CD1c-positive myeloid dendritic cell (primary cell): Measurements from ENCODE around the gene GRM8.
"Not testable (repeated sequence)": the region's sequence is repeated elsewhere in the genome, so short reads cannot be mapped to it uniquely, and the experiment has no call there.

Experiments used
- DNase-seq: peaks from one replicate; pipeline ENCODE4 v3.0.0-alpha.2; 2016; ENCODE audit errors: extremely low spot score

Gene GRM8

DNA sequence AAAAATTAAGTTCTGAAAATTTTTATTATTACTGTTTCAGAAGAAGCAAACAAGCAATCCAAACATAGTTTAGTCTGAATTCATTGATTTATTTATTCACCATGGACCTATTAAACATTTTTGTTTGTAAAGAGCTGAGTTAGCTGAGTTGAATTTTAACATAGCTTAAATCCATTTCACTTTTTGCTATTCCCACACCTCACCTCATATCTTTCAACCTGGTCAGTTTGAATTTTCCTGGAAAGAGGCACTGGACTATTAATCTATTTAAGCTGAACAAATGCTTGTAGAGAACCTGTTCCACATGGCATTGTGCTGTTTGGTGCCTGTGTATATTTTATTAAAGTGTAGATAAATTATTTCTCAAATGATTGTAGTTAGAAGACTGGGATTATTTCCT is 344.2 kb downstream of the GRM8 start:
- not testable (repeated sequence) for DNase-seq

DNA sequence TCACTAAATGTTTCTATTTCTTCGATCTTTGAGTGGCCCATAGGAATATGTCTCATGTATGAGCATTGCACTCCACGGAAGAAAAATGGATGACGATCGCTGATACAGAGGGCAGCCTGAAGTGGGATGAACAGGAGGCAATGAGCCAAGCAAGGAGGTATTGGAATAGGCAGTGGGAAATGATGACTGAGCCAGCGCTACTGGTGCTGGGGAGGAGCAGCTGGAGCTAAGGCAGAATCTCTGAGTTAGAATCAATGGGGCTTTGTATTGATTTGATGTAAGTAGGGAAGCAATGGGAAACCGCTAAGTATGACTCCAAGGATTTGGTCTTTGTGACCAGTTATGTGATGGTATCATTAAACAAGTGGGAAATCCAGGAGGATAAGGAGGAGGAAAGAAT is 345.1 kb downstream of the GRM8 start:
- not testable (repeated sequence) for DNase-seq

GRCh38 chr7:126905255-126905654 is 347.5 kb downstream of the GRM8 start:
- DNase-seq, result not testable (repeated sequence)

- DNase-seq, result not testable (repeated sequence)
Observed at GRCh38 chr7:126901041-126901765, 351.5 kb downstream of the GRM8 start.

DNA sequence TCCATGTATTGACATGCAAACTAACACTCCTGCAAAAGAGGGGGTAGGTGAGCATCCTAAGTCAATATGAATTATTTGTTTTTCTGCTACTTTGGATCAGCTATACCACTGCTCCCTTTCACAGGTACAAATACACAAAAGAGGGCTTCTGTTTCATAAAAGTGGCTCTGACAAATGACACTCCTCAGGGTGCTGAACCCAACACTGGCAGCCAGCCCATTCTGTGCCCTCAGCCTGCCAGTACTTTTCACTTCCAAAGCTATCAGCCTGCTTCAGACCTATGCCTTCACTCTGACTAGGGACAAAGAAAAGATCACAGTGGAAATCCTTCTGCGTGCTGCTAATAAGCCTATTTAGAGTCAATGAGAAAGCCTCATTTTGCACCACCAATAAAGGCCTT is 364.8 kb downstream of the GRM8 start:
- not testable (repeated sequence) for DNase-seq

- not testable (repeated sequence) for DNase-seq
Observed at GRCh38 chr7:126887560-126887959, 365.2 kb downstream of the GRM8 start.

DNA sequence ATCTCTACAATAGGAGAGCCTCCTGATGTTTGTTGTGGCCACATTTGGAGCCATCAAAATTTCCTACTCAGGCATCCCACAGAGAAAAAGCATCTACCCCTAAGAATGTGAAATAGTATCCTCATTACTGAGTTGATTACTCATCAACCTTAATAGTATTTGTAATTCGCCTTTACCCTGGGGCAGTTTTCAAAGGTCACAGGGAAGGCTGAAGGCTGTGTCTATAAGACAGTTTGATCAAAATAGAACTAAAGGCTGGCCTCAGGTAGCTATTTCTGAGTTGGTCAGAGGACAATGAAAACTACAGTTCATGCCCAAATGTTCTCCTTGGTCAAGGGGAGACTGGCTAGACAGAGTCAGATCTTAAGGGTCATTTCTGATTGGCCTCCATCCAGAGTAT is 370.0 kb downstream of the GRM8 start:
- not testable (repeated sequence) for DNase-seq

DNA sequence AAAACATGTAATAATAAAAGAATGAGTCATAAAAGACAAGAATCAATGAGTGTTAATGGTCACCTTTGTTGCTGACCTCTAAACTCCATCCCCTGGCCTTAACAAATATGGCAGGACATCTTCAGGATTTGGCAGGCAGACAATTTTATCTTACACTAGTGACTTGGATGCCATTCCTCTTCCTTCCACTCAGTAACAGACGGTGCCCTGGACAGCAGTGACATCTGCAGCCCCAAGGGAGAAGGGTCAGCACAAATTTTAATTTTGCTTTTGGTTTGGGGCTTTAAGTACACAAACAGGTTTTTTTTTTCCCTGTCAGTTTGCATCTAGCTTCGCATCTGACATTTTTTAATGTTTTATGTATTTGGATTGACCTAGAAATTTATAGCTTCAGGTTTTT is 370.8 kb downstream of the GRM8 start:
- DNase-seq, result not testable (repeated sequence)

- DNase-seq, result no peak
Observed at GRCh38 chr7:126881315-126881714, 371.4 kb downstream of the GRM8 start.

DNA sequence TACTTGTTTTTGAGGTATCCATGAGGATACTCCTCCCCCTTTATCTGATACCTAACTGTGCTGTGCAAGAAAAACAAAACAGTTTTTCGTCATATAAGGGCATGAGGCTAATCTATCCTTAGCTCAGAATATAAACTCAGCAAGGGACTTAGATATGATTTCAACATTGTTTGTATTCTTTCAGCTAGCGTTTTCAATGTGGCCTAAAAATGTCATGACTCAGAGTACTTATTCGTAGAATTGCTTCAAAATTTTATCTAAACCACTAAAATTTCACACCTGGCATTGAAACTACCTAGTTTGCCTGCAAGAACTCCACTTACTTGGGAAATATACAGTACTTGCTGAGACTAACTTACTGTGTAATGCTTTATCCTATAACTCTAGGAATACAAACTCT is 376.2 kb downstream of the GRM8 start:
- not testable (repeated sequence) for DNase-seq

DNA sequence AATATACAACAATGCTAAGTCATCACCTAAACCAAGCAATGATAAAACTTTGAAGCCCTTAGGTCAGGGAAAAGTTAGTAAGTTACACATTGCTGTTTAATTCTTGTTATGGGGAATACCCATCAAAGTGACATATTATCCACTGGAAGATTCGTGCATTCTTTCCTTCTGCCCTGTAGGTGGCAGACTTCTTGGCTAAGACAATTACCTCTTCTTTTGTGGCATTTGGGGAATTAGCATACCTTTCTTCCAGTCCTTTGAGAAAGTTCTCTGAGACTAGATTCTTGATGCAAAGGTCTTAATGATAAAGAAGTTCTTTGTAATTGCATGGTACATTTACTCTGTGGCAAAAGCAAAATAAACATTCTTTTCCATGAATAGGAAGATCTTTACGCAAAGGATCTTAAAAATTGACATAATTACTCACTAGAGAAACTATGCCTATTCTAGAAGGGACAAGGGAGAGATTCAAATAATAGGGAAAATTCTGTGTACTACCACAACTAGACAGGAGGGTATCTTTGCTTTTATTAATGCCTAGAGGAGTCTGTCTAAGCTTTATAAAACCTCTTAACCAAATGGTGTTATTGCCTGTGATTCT is 395.9 kb downstream of the GRM8 start:
- DNase-seq, result no peak

DNA sequence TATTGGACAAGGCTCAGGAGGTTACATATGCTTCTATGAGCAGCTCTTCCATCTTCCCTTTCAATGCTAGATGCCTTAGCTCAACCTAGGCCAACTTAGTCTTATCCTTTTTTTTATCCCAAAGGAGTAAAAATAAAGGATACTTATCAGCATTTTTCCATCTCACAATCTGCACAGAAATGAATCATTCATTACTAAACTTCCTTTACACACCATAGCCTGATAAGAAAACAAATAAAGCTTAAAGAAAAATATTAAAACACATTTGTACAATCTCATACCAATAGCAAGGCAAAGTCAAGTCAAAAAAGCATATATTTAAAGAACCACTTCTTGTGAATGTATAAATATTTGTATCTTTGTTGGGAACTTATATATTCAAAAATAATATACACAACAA is 407.4 kb downstream of the GRM8 start:
- DNase-seq, result no peak

DNA sequence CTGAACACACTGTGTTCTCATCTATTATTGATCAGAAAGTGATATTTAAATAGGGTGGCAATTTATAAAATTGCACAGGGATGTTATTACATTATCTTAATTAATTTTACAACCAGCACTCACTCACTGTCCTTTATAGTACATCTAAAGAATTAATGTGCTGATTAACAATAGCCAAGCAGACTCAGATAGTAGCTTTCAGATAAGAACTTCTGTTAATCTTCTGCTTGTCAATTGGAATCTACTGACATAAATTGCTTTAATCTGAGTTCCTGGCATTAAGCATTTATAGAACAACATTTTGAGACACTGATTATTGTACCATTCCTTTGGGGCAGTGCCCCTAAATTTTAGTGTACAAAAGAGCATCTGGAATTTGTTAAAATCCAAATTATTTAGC is 408.9 kb downstream of the GRM8 start:
- DNase-seq, result no peak

GRCh38 chr7:126843336-126843735 is 409.4 kb downstream of the GRM8 start:
- no peak for DNase-seq

DNA sequence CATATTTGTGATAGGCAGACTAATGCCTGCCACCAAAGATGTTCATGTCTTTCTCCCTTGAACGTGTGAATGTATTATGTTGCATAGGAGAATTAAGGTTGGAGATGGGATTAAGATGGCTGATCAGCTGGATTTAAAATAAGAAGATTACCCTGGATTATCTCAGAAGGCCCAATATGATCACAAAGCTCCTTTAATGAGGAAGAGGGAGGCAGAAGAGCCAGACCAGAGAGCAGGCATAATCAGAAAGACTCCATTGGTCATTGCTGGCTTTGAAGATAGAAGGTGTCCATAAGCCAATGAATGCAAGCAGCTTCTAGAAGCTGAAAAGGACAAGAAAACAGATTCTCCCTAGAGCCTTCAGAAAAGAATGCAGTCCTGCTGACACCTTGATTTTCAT is 410.3 kb downstream of the GRM8 start:
- DNase-seq, result no peak

GRCh38 chr7:126840869-126841268 is 411.9 kb downstream of the GRM8 start:
- no peak for DNase-seq

DNA sequence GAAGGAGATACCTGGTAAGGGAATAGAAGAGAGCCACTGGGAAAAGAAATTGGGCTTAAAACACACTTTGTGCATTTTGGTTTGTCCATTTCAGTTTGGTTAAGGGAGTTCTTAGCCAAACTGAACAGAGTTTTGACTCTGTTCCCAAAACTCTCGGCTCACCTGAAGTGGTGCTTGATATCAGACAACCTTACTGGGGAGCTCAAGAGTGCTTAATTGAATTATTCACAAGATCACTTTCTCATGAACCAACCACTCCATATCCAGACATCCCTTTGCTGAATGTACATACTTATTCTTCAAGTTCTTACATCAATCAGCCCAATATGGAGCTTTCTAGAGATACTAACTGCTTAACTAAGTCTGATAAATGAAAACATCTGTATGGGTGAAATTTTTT is 413.1 kb downstream of the GRM8 start:
- no peak for DNase-seq

DNA sequence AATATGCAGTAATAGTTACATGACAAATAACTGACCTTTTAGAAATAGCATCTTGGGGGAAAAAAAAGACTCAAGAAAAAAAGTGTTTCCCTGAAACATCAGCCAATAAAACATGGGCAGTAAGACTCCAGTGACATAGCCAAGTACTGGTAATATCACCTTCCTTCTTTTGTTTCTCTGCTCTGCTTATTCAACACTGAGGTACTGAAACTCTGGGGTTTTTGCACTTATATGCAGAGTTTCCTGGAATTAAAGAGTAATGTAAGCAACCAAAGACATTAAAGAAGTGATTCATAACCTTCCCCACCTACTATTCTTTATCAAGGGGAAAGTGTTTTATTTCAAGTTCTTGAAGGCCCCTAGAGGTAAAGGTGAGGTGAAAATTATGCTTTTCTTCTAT is 414.5 kb downstream of the GRM8 start:
- no peak for DNase-seq

DNA sequence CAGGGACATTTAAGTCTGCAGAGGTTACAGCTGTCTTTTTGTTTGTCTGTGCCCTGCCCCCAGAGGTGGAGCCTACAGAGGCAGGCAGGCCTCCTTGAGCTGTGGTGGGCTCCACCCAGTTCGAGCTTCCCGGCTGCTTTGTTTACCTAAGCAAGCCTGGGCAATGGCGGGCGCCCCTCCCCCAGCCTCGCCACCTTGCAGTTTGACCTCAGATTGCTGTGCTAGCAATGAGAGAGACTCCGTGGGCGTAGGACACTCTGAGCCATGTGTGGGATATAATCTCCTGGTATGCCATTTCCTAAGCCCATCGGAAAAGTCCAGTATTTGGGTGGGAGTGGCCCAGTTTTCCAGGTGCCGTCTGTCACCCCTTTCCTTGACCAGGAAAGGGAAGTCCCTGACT is 421.5 kb downstream of the GRM8 start:
- DNase-seq, result not testable (repeated sequence)

GRCh38 chr7:126820925-126821324 is 431.8 kb downstream of the GRM8 start:
- DNase-seq, result no peak

DNA sequence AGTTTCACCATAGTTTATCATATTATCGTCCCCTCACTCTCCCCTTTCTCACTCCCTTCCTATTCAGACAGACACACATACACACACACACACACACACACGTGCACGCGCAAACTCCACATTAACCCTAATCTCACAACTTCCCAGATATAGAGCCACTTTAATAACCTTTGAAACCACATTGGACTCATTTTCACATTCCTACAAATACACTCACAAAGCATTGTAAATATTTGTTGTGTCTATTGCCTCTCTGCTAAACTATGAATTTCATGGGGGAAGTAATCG is 433.6 kb downstream of the GRM8 start:
- no peak for DNase-seq

- no peak for DNase-seq
Observed at GRCh38 chr7:126818393-126819196, 434.1 kb downstream of the GRM8 start.

- DNase-seq, result no peak
Observed at GRCh38 chr7:126809188-126809587, 443.6 kb downstream of the GRM8 start.
